Left ventricle myocardium inferior (tissue), 1 donor: ENCODE data around the gene CRABP2. TPM values are rescaled to one million over a fixed set of nuclear protein-coding genes. Genes with fewer than 3 reads are reported as not detected.

Source experiments
- DNase-seq: peaks from one replicate; pipeline ENCODE4 v3.0.0-alpha.2; 2020
- H3K27ac ChIP-seq: fragments of 200-600 bp; replicated peaks from 2 replicates; pipeline ENCODE4 v1.8.0; 2021
- H3K27me3 ChIP-seq: fragments of 200-600 bp; 2 replicates; pipeline ENCODE4 v1.8.0; 2021; ENCODE audit warnings: low read depth
- H3K36me3 ChIP-seq: fragments of 200-600 bp; 2 replicates; pipeline ENCODE4 v1.8.0; 2021
- H3K4me1 ChIP-seq: fragments of 200-600 bp; 2 replicates; pipeline ENCODE4 v1.8.0; 2021
- H3K4me3 ChIP-seq: fragments of 200-600 bp; 2 replicates; pipeline ENCODE4 v1.8.0; 2021; ENCODE audit warnings: mild to moderate bottlenecking, moderate library complexity
- H3K9me3 ChIP-seq: fragments of 200-600 bp; replicated peaks from 2 replicates; pipeline ENCODE4 v1.8.0; 2021
- intact Hi-C: fragments of 100-400 bp; cut with micrococcal nuclease; formaldehyde crosslinking; loops from one replicate; pipeline ENCODE4 v1.11.0; 2022
- total RNA-seq: library from RNA; stranded (reverse); fragmentation: NEBNext Ultra II Directional; extraction: Animal tissue kit (Norgen Biotek cat#: 25700); gene quantifications from one replicate; pipeline ENCODE4 v1.2.1, GENCODE V29; 2021
- TF ChIP-seq, protein P1 (sequence below): fragments of 200-600 bp; IDR thresholded peaks from 2 replicates; pipeline ENCODE4 v1.8.0; 2021; ENCODE audit warnings: antibody characterized with exemption, mild to moderate bottlenecking, borderline replicate concordance
- donor health status: DM: no; HTN: yes; CAD: no; lungs with severe emphysema.

The CRABP2 gene
- total RNA-seq, 1 donor from 2014 or later: 0.60 TPM

DNA sequence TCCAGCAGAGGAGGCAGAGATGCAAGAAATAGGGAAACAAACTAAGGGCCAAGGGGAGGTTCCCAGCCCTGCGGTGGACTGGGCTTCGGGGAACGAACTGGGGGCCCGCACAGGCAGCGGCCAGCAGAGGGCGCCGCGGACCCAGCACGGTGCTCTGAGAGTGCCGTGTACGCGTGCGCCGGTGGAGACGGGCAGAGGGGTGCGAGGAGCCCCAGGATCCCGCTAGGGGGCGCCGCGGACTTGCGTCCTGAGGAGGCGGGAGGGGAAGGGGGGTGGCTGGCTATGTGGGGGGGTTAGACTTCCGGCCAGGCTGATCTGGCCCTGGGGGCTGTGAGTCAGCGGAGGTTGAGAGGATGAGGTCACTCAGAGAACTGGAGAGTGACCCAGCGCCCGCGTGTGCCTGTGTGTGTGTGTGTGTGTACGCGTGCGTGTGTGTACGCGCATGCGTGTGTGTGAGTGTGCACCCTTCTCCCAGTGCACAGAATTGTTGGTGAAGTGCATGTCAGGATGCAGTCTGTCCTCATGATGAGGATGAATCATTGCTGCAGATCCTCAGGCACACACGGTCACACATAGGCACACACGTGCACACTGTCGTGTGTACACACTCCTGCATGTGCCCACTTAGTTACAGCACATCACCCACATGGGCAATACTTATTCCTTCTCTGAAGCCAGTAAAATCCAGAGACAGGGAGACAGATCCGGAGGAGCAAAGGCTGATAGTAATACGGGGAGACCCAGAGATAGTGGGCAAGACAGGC lies 45.2 kb downstream of the CRABP2 start:
- Histone ChIP-seq H3K4me3 (peak overlapping the region; percentile 54), H3K27ac (peak overlapping the region; percentile 96), H3K4me1 (peaks cover 82% of the 10 kb centered on the region), H3K36me3 (no peaks in the 10 kb centered on the region), H3K27me3 (peaks cover 24% of the 10 kb centered on the region), H3K9me3 (no peaks in the 10 kb centered on the region)
- peak; percentile 96 for DNase-seq
- TF ChIP-seq, protein P1, sequence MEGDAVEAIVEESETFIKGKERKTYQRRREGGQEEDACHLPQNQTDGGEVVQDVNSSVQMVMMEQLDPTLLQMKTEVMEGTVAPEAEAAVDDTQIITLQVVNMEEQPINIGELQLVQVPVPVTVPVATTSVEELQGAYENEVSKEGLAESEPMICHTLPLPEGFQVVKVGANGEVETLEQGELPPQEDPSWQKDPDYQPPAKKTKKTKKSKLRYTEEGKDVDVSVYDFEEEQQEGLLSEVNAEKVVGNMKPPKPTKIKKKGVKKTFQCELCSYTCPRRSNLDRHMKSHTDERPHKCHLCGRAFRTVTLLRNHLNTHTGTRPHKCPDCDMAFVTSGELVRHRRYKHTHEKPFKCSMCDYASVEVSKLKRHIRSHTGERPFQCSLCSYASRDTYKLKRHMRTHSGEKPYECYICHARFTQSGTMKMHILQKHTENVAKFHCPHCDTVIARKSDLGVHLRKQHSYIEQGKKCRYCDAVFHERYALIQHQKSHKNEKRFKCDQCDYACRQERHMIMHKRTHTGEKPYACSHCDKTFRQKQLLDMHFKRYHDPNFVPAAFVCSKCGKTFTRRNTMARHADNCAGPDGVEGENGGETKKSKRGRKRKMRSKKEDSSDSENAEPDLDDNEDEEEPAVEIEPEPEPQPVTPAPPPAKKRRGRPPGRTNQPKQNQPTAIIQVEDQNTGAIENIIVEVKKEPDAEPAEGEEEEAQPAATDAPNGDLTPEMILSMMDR: peak; percentile 97
- intact Hi-C loops: loop anchor here (2.0 kb wide), 1 partner anchor 17 kb away; the partner anchor contains the start of gene NES

DNA sequence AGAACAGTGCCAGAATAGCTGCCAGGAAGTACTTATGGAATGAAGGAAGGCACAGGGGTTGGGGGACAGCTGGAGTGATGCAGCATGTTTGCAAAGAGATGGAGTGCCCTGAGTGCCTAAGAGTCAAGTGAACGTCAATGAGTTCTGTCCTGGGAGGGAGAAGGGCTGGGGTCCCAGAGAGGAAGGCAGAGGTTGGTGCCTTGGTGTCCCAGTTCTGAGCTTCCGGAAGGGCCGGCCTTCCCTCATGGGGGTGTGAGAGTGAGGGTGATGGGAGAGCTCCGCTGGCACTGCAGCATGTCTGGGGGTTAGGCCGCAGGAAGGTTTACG lies 45.8 kb downstream of the CRABP2 start:
- Histone ChIP-seq H3K9me3 (no peaks in the 10 kb centered on the region), H3K4me3 (peak overlapping the region; percentile 54)
- intact Hi-C loops: no loop called here

DNA sequence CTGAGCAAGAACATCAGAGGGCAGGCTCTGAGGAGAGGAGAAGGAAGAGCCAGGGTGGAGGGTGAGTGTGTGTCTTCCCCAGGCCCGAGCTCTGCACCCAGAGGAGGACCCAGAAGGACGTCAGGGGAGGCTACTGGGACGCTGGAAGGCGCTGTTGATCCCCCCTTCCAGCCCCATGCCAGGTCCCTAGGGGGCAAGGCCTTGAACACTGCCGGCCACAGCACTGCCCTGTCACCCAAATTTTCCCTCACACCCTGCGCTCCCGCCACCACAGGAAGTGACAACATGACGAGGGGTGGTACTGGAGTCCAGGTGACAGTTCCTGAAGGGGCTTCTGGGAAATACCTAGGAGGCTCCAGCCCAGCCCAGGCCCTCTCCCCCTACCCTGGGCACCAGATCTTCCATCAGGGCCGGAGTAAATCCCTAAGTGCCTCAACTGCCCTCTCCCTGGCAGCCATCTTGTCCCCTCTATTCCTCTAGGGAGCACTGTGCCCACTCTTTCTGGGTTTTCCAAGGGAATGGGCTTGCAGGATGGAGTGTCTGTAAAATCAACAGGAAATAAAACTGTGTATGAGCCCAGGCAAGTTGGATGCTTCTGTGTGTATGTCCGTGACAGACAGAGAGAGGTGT lies 46.3 kb downstream of the CRABP2 start:
- TF ChIP-seq, protein P1: no peak
- H3K4me1 ChIP-seq: peaks cover 71% of the 10 kb centered on the region
- DNase-seq: no peak
- peak overlapping the region; percentile 96 for H3K27ac ChIP-seq
- H3K27me3 ChIP-seq: peaks cover 35% of the 10 kb centered on the region
- intact Hi-C loops: no loop called here
- no peaks in the 10 kb centered on the region for H3K9me3 ChIP-seq
- H3K36me3 ChIP-seq: no peaks in the 10 kb centered on the region
- no peak overlapping the region for H3K4me3 ChIP-seq

More for the DNA sequence above, 45.8 kb downstream of the CRABP2 start:
- Histone ChIP-seq H3K27me3 (peaks cover 30% of the 10 kb centered on the region), H3K27ac (peak overlapping the region; percentile 96), H3K36me3 (no peaks in the 10 kb centered on the region), H3K4me1 (peaks cover 77% of the 10 kb centered on the region)
- TF ChIP-seq, protein P1: no peak
- DNase-seq: no peak

DNA sequence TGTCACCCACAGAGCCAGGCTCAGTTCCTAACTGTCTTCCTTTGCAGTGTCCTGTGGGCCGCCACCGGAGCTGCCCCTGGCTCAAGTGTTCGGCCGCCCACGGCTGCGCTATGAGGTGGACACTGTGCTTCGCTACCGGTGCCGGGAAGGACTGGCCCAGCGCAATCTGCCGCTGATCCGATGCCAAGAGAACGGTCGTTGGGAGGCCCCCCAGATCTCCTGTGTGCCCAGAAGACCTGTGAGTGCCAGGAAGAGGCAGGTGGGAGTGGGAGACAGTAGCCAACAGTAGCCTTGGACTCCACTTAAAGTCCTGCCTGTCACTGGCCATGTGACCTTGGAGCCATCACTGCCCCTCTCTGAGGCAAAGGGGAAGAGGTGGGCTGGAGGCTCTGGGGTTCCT lies 46.9 kb downstream of the CRABP2 start:
- Histone ChIP-seq H3K27me3 (peaks cover 41% of the 10 kb centered on the region), H3K4me1 (peaks cover 65% of the 10 kb centered on the region), H3K36me3 (no peaks in the 10 kb centered on the region), H3K9me3 (no peaks in the 10 kb centered on the region), H3K4me3 (no peak overlapping the region), H3K27ac (no peak overlapping the region)
- no peak for DNase-seq
- TF ChIP-seq, protein P1: no peak
- intact Hi-C loops: no loop called here

DNA sequence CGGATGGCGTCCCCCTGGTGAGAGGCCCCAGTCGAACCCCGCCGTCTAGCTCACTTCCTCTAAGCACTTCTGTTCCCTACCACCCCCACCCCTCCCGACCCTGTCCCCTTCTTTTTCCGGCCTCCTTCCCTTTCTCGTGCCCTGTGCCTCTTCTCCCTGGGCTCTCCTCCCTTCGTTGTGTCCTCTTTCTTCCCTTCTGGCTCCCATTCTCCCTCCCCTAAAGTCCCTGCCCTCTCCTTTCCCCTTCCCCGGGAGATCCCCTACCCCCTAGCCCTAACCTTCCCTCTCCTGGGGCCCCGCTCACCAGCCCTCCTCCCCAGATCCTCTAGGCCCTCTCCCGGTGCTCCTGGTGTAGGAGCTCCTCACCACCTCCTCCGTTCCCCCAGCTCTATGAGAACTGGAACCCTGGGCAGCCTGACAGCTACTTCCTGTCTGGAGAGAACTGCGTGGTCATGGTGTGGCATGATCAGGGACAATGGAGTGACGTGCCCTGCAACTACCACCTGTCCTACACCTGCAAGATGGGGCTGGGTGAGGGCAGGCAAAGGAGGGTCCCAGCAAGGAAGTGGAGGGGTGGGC lies 47.6 kb downstream of the CRABP2 start:
- Histone ChIP-seq H3K9me3 (no peaks in the 10 kb centered on the region), H3K36me3 (no peaks in the 10 kb centered on the region), H3K4me1 (peaks cover 59% of the 10 kb centered on the region), H3K4me3 (peak overlapping the region; percentile 56), H3K27ac (no peak overlapping the region), H3K27me3 (peaks cover 48% of the 10 kb centered on the region)
- intact Hi-C loops: loop anchor here (2.0 kb wide), 1 partner anchor 31 kb away; no protein-coding TSS in a partner anchor
- DNase-seq: no peak
- TF ChIP-seq, protein P1: no peak
